CD4-positive, alpha-beta T cell treated with Interleukin-2 at 100 ng/mL for 4 hours (primary cell): ENCODE measurements around the gene NOS1AP.
"Not testable (repeated sequence)": the region's sequence is repeated elsewhere in the genome, so short reads cannot be mapped to it uniquely, and the experiment has no call there.

Experiments
- DNase-seq: peaks from one replicate; pipeline ENCODE4 v3.0.0-alpha.2; 2020; ENCODE audit warnings: low spot score

The NOS1AP gene

DNA sequence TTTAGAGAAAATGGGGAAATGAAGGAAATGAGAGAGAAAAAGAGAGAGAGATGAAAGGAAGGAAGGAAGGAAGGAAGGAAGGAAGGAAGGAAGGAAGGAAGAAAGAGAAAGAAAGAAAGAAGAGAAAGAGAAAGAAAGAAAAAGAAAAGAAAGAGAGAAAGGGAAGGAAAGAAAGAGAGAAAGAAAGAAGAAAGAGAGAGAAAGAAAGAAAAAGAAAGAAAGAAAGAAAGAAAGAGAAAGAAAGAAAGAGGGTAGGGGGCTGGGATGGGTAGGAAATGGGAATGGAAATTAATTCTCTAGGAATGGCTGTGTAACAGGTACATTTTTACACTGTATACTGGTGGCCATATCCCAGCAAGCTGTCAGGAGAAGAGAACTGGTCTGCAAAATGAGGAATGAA, 346.7 kb downstream of the NOS1AP start:
- no peak for DNase-seq

DNA sequence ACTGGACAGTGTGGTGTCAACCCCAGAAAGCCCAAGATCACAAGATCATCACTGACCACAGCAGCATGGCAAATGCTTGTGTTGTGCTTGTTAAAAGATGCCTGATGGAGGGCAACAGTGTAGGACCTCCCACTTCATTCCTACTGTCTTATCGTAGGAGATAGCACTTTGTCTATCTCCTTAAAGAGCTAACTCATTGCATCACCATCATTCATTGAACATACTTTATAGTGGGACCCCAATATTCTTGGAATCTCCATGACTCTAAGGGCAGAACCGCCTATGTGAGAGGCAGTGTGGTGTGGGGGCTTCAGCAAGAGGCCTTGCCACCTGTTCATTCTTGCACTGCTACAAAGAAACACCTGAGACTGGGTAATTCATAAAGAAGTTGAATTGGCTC, 347.4 kb downstream of the NOS1AP start:
- no peak for DNase-seq

DNA sequence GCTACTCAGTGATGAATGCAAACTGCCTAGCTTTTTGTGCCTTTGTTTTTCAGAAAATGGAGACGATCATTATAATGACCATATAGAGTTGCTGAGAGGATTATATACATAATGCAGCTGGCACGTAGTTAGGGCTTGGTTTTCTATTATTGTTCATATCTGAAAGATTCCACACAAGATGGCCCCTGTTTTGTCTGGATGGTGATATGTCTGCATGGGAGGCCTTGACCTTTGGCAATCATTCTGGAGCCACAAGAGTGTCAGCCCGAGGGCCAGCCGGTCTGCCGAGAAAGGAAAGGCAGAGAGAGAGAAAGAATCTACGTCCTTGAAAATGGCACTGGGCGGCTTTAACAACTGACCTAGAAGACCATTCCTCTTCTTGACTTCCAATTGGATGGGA, 348.2 kb downstream of the NOS1AP start:
- no peak for DNase-seq

DNA sequence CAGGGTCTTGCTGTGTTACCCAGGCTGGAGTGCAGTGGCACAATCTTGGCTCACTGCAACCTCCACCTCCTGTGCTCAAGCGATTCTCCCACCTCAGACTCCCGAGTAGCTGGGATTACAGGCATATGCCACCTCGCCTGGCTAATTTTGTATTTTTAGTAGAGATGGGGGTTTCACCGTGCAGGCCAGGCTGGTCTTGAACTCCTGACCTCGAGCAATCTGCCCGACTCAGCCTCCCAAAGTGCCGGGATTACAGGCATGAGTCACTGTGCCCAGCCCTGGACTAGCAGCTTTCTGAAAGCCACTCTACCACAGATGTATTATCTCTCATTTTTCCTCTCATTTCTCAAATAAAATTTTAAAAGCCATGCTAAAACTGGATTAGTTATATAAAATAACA, 349.1 kb downstream of the NOS1AP start:
- DNase-seq, result not testable (repeated sequence)

GRCh38 chr1:162419450-162419931, 350.0 kb downstream of the NOS1AP start:
- DNase-seq, result not testable (repeated sequence)
